ENCODE measurements around the gene NSUN5.

NSUN5 gene

DNA sequence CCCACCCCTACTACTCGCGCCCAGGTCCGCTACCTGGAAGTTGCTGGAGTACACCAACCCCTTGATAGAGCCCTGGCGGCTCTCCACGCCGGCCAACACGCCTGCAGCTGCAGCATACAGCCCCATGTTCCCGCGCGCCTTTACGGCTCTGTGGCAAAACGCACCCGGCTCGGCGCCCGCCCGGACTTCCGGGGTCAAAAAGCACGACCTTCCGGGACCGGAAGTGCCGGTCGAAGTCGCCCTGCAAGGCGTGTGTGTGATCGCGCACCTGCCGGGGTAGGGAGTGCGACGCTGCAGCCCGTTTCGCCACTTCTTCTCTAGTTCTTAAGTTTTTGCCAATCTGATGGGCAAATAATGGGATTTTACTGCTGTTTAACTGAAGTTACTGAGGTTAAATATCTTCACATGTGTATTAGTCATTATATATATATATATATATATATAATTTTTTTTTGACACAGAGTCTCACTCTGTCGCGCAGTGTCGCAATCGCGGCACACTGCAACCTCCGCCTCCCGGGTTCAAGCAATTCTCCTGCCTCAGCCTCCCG, at the start of gene NSUN5:
NSUN5 (minus strand) TSS at position 162 of the 550 bp plus-strand sequence; CDS start at position 126, 36 bp downstream.
- peak within 1 kb of the TSS; percentile 82 for H3K4me3 ChIP-seq (ENCODE audit: low read depth, low read length)
- TF ChIP-seq, protein P1, sequence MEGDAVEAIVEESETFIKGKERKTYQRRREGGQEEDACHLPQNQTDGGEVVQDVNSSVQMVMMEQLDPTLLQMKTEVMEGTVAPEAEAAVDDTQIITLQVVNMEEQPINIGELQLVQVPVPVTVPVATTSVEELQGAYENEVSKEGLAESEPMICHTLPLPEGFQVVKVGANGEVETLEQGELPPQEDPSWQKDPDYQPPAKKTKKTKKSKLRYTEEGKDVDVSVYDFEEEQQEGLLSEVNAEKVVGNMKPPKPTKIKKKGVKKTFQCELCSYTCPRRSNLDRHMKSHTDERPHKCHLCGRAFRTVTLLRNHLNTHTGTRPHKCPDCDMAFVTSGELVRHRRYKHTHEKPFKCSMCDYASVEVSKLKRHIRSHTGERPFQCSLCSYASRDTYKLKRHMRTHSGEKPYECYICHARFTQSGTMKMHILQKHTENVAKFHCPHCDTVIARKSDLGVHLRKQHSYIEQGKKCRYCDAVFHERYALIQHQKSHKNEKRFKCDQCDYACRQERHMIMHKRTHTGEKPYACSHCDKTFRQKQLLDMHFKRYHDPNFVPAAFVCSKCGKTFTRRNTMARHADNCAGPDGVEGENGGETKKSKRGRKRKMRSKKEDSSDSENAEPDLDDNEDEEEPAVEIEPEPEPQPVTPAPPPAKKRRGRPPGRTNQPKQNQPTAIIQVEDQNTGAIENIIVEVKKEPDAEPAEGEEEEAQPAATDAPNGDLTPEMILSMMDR (IDR thresholded peaks at IDR 0.05; ENCODE audit: low read depth, low read length) = no peak
- peak; percentile 91 for DNase-seq
- H3K27me3 ChIP-seq (ENCODE audit: insufficient read depth, low read depth, severe bottlenecking) = no peaks in the 10 kb centered on the region
- no peaks in the 10 kb centered on the region for H3K9me3 ChIP-seq (ENCODE audit: severe bottlenecking)
- peaks cover 15% of the 10 kb centered on the region for H3K36me3 ChIP-seq
- H3K27ac ChIP-seq = no peak within 1 kb of the TSS; the same call in none of the 2 replicates

DNA sequence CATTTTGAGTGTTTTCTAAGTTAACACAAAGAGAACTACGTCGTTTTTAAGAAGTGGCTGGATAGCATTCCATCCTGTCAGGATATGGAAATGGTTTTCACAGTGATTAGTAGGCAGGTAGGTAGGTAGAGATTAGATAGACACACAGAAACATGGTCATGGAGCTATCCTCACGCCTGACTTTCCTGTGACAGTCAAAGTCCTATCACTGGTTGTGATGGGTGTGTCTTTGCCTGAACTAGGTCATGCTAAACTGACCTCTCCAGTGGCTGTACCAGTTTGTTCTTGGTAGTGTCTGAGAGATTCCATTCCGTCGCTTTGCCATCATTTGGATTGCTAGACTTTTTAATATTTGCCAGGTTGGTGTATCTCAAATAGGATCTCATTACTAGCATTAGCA, 47.5 kb upstream of the NSUN5 start:
- Histone ChIP-seq H3K27ac (no peak overlapping the region), H3K27me3 (ENCODE audit: insufficient read depth, low read depth, severe bottlenecking) (no peaks in the 10 kb centered on the region), H3K9me3 (ENCODE audit: severe bottlenecking) (no peaks in the 10 kb centered on the region), H3K4me3 (ENCODE audit: low read depth, low read length) (no peak overlapping the region), H3K36me3 (no peaks in the 10 kb centered on the region)
- no peak for DNase-seq
- TF ChIP-seq, protein P1 (IDR thresholded peaks at IDR 0.05; ENCODE audit: low read depth, low read length) = no peak

DNA sequence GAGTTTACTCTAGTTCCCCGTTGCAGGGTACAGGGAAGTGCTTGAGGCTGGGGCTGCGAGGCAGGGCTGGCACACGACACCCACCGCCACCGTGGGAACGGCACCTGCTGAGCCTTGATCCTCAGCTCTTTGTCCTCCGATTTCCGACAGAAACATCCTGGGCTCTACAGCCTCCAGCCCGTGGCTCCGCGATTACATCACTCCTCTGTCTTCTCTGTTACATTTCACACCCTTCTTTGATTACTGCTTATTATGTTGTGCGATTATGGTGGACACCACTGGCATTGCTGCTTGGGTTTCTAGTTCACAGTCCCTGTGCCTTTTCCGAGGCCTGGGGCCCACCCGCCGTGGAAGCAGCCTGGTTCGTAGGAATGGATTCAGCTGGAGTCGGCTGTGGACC, 46.2 kb upstream of the NSUN5 start:
- Histone ChIP-seq H3K36me3 (no peaks in the 10 kb centered on the region), H3K27me3 (ENCODE audit: insufficient read depth, low read depth, severe bottlenecking) (no peaks in the 10 kb centered on the region), H3K27ac (no peak overlapping the region), H3K4me3 (ENCODE audit: low read depth, low read length) (no peak overlapping the region), H3K9me3 (ENCODE audit: severe bottlenecking) (no peaks in the 10 kb centered on the region)
- TF ChIP-seq, protein P1 (IDR thresholded peaks at IDR 0.05; ENCODE audit: low read depth, low read length) = no peak
- no peak for DNase-seq

DNA sequence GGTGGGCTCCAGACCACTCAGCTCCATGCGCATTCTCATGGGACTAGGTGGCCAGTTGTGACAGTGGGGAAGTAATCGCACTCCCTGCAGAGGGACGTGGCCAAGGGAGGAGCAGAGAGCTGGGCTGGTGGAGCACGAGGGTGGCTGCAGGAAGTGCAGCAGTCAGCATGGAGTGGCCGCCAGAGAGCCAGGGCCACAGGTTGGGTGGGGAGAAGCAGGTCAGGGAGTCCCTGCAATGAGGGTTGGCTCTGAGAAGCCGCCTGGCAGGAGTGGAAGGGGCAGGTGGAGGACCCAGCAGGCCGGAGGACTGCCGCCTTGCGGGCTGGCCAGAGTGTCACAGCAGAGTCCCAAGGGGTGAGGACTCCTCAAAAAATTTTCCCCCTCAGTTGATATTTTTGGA, 45.6 kb upstream of the NSUN5 start:
- H3K27ac ChIP-seq = no peak overlapping the region
- no peak for DNase-seq
- H3K9me3 ChIP-seq (ENCODE audit: severe bottlenecking) = no peaks in the 10 kb centered on the region
- no peak overlapping the region for H3K4me3 ChIP-seq (ENCODE audit: low read depth, low read length)
- TF ChIP-seq, protein P1 (IDR thresholded peaks at IDR 0.05; ENCODE audit: low read depth, low read length) = no peak
- H3K36me3 ChIP-seq = no peaks in the 10 kb centered on the region
- no peaks in the 10 kb centered on the region for H3K27me3 ChIP-seq (ENCODE audit: insufficient read depth, low read depth, severe bottlenecking)

DNA sequence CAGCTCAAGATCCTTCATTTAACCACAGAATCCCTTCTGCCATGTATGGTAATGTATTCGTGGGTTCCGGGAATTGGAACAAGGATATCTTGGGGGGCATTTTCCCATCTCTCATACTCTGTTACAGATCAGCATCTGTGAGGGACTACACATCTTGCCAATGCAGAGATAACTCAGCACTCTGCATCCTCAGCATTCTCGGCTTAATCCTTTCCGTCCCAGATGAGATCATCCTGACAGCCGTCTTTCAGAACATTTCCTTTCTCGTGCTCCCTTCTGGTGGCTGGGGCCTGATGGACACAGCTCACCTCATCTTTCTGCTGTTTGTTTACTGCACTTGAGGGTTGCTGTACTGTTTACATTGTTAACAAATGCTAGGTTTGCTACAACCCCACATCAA, 44.6 kb upstream of the NSUN5 start:
- H3K36me3 ChIP-seq = no peaks in the 10 kb centered on the region
- H3K27me3 ChIP-seq (ENCODE audit: insufficient read depth, low read depth, severe bottlenecking) = no peaks in the 10 kb centered on the region
- no peaks in the 10 kb centered on the region for H3K9me3 ChIP-seq (ENCODE audit: severe bottlenecking)
- DNase-seq = no peak
- no peak overlapping the region for H3K27ac ChIP-seq
- TF ChIP-seq, protein P1 (IDR thresholded peaks at IDR 0.05; ENCODE audit: low read depth, low read length) = no peak
- no peak overlapping the region for H3K4me3 ChIP-seq (ENCODE audit: low read depth, low read length)

DNA sequence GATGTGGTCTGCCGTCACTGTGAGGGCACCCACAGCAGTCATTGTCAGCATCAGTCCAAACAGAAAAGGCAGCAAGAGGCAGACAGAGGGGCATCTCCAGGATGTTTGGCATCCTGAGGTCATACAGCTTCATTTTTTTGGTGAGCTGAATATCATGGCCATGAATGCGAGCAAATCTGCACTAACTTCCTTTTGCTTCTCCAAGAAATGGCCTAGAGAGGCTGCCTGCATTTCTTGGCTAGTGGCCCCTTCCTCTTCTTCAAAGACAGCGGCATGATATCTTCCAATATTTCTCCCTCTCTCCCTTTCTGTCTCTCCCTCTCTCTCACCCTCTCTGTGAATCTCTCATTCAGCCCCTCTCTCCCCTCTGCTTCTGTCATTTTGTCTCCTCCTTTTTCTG, 44.2 kb upstream of the NSUN5 start:
- no peaks in the 10 kb centered on the region for H3K9me3 ChIP-seq (ENCODE audit: severe bottlenecking)
- TF ChIP-seq, protein P1 (IDR thresholded peaks at IDR 0.05; ENCODE audit: low read depth, low read length) = no peak
- H3K36me3 ChIP-seq = no peaks in the 10 kb centered on the region
- H3K4me3 ChIP-seq (ENCODE audit: low read depth, low read length) = no peak overlapping the region
- no peak for DNase-seq
- no peak overlapping the region for H3K27ac ChIP-seq
- no peaks in the 10 kb centered on the region for H3K27me3 ChIP-seq (ENCODE audit: insufficient read depth, low read depth, severe bottlenecking)

All from WERI-Rb-1 (cell line).